ENCODE data around the gene ZEB2. TPM values are rescaled to one million over a fixed set of nuclear protein-coding genes. Genes with fewer than 3 reads are reported as not detected.

ZEB2 gene
- total RNA-seq, 2 donors from 2014 or later, result 22.5 to 58.2 TPM

DNA sequence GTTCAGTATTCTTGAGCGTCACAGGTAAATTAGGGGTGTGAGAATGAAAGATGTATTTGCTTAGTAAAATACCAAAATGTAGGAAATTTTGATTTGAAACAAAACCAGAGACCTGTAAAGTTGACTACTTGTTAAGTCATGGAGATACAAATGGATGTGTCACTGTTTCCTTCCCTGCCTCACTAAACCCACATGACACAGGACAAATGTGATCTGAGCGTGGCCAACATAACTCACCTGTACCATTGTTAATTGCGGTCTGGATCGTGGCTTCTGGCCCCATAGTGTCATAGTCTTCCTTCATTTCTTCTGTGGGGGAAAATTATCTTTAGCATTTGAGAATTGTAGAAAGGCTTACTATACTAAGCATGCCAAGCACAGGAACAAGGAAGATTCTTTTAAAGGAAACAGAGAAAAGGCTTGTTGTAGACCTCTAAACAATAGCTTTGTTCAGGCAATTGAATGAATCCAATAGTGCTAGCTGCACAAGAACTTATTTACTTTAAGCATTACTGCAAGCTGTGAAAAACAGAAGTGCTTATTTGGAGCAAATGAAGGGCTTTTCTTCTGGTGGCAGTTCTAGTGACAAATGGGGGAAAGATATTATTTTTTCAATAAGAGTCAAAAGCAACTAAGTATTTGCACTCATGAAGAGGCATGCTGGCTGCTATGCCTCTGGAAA, 95.2 kb downstream of the ZEB2 start:
- peaks cover 0 to 4% of the 10 kb centered on the region in 2 donors for H3K36me3 Mint-ChIP-seq (ENCODE audit: insufficient read depth in 2 of 2)
- peak; percentile 20 to 32 for DNase-seq
- H3K27me3 Mint-ChIP-seq (ENCODE audit: low read depth), result peaks cover 19% of the 10 kb centered on the region
- H3K4me3 Mint-ChIP-seq, result peak overlapping the region in 1 of 2 donors; percentile 44
- peak; percentile 80 to 91 for ATAC-seq (replicated peaks in 1 of 2)
- H3K27ac Mint-ChIP-seq, result peak overlapping the region; percentile 4
- no peaks in the 10 kb centered on the region for H3K9me3 Mint-ChIP-seq
- H3K4me1 Mint-ChIP-seq (ENCODE audit: low read depth), result peaks cover 28% of the 10 kb centered on the region

DNA sequence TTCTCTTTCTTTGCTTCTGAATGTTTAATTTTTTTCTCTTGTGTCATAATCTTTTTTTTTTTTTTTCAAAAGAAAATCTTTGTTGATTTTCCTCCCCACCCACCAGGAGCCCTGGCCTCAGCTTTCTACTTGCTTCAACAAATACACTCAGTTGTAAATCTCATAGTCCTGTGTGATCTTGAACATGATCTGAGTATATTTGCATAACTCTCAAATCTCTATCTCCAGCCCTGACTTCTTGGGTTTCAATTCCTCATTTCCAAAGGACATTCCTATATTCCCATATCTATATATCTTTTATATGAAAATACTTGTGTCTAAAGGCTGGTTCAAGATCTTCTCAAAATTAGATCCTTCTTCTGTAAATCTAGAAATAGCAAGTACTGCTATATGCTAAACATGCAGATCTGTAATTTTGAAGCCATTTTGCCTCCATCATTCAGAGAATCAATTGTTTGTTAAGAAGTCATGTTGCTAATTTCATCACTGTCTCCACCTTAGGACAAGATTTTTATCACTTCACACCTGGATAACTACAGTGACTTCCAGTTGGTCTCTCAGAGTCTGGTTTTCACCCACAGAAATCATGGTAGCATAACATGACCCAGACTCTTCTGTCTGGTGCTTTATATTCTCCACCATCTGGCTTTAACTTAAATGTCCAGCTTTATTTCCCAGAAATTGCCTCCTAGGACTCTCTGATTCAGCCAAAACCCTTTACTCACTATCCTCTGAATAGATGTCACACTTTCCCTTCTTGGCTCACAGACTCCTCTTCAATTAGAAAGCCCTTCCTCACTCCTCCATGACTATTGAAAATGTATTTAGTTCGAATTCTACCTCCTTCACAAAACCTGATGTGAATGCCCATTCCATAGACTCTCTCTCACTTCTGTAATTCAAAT, 98.1 kb downstream of the ZEB2 start:
- Mint-ChIP-seq H3K9me3 (no peaks in the 10 kb centered on the region), H3K4me3 (no peak overlapping the region), H3K27ac (peak overlapping the region; percentile 5), H3K36me3 (ENCODE audit: insufficient read depth in 2 of 2) (peaks cover 3 to 6% of the 10 kb centered on the region in 2 donors), H3K27me3 (ENCODE audit: low read depth) (peaks cover 19% of the 10 kb centered on the region), H3K4me1 (ENCODE audit: low read depth) (peaks cover 24% of the 10 kb centered on the region)
- no peak for DNase-seq
- no peak for ATAC-seq (replicated peaks in 1 of 2)

DNA sequence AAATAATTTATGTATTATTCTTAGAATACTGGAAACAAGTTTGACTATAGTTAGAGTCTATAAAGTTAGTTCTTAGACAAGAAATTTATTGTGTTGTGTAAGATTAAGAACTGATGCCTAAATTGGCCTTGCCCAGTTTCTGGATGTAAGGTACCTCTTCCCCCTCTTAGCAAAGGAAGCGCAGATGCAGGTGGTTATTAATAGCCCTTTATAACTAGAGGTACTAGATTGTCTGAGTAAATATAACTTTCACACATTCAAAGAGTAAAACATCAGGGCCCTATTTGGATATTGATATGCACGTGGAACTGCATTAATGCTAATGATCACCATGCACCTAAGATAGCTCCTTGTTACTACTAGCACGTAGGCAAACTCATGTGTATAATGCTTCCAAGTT, 100.7 kb downstream of the ZEB2 start:
- ATAC-seq (replicated peaks in 1 of 2), result no peak
- H3K36me3 Mint-ChIP-seq (ENCODE audit: insufficient read depth in 2 of 2), result peaks cover 10 to 14% of the 10 kb centered on the region in 2 donors
- peaks cover 0 to 1% of the 10 kb centered on the region in 2 donors for H3K9me3 Mint-ChIP-seq
- H3K4me1 Mint-ChIP-seq (ENCODE audit: low read depth), result peaks cover 21% of the 10 kb centered on the region
- DNase-seq, result no peak
- H3K4me3 Mint-ChIP-seq, result no peak overlapping the region
- no peak overlapping the region for H3K27ac Mint-ChIP-seq
- peaks cover 18% of the 10 kb centered on the region for H3K27me3 Mint-ChIP-seq (ENCODE audit: low read depth)

DNA sequence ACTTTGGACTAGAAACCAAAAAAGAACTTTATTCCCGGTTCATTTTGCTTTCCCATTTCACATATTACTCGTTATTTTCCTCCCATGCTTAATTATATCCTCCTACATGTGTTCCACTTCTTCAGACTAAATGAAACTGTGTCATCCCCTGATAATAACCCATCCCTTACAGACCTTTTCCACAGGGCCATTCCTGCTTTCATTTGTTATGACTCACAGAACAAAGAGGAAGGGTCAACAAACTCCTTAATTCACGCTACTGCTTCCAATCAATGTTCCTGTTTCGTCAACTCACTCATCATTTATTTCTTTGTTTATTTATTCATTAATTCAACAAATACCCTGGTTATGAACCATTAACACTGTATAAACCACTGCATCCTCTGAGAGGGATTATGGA, 104.5 kb downstream of the ZEB2 start:
- ATAC-seq (replicated peaks in 1 of 2), result no peak
- Mint-ChIP-seq H3K27me3 (ENCODE audit: low read depth) (peaks cover 7% of the 10 kb centered on the region), H3K4me3 (peak overlapping the region; percentile 44 to 45), H3K27ac (peak overlapping the region; percentile 84), H3K4me1 (ENCODE audit: low read depth) (peaks cover 25% of the 10 kb centered on the region), H3K9me3 (peaks cover 0 to 1% of the 10 kb centered on the region in 2 donors), H3K36me3 (ENCODE audit: insufficient read depth in 2 of 2) (peaks cover 11 to 15% of the 10 kb centered on the region in 2 donors)
- no peak for DNase-seq

DNA sequence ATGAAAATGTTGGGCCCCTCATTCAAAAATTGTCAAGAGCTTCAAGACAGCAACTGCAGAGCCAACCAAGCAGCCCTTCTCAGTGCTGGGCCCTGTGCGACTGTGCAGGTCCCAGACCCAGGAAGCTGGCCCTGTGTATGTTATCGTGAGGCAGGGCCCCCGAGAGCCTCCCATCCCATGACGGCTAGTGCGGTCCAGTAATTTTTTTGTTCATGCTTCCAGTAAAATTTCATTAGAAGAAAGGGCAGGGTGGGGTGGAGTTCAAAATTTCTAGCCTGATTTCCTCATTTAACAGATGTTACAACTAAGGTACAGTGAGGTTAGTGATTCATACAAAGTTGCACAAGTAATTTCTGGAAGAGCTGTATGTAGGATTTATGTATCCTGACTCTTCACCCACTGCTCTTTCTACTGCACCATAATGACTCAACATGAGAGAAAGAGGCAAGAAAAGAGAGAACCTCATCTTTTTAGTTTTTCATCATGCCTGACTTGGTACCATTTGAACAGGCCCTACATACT, 105.5 kb downstream of the ZEB2 start:
- peaks cover 5% of the 10 kb centered on the region for H3K27me3 Mint-ChIP-seq (ENCODE audit: low read depth)
- peak overlapping the region; percentile 11 for H3K27ac Mint-ChIP-seq
- peaks cover 25% of the 10 kb centered on the region for H3K4me1 Mint-ChIP-seq (ENCODE audit: low read depth)
- ATAC-seq (replicated peaks in 1 of 2) (peak; percentile 95), DNase-seq (peak; percentile 8 to 23)
- peak overlapping the region; percentile 39 to 67 for H3K4me3 Mint-ChIP-seq
- peaks cover 11 to 15% of the 10 kb centered on the region in 2 donors for H3K36me3 Mint-ChIP-seq (ENCODE audit: insufficient read depth in 2 of 2)
- H3K9me3 Mint-ChIP-seq, result peaks cover 0 to 1% of the 10 kb centered on the region in 2 donors

DNA sequence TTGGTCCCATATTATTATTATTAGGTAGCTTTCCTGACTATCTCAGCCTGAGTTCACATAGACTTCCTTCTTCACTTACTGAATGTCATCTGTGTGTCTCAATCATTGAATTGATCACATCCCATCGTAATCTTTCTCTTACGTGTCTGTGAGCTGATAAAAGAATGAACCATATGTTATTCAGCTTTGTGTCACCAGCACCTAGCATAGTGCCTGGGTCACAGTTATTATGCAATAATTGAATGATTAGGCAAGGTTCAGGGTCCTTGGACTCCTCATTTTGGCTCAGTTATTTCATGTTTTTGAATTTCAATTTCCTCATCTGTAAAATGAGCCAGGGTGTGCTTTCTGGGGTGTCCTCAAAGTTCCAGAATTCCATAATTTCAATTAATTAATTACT, 107.2 kb downstream of the ZEB2 start:
- Mint-ChIP-seq H3K27me3 (ENCODE audit: low read depth) (peaks cover 10% of the 10 kb centered on the region), H3K4me1 (ENCODE audit: low read depth) (peaks cover 25% of the 10 kb centered on the region), H3K4me3 (no peak overlapping the region), H3K9me3 (peaks cover 0 to 1% of the 10 kb centered on the region in 2 donors), H3K27ac (no peak overlapping the region), H3K36me3 (ENCODE audit: insufficient read depth in 2 of 2) (peaks cover 11 to 15% of the 10 kb centered on the region in 2 donors)
- ATAC-seq (replicated peaks in 1 of 2) (no peak), DNase-seq (no peak)

DNA sequence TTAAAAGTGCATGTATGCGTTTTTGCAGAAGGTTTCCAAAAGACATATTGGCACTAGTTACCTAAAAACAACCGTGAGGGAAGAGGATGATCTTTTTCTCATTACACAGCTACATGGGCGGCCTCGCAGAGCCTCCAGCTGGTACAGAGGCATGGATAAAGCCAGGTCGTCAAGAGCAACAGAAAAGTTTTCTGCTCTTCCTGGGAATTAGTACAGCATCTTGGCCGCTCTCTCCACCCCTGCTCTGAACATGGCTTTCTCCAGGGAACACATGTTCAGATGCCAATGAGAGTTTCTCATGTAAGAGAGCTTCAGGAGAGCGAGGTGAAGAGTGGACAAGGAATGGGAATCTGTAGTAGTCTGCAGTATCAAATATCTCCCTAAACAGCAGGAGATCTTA, 108.4 kb downstream of the ZEB2 start:
- H3K4me3 Mint-ChIP-seq, result no peak overlapping the region
- H3K4me1 Mint-ChIP-seq (ENCODE audit: low read depth), result peaks cover 26% of the 10 kb centered on the region
- H3K36me3 Mint-ChIP-seq (ENCODE audit: insufficient read depth in 2 of 2), result peaks cover 8 to 9% of the 10 kb centered on the region in 2 donors
- ATAC-seq (replicated peaks in 1 of 2) (no peak), DNase-seq (no peak)
- peaks cover 0 to 1% of the 10 kb centered on the region in 2 donors for H3K9me3 Mint-ChIP-seq
- H3K27ac Mint-ChIP-seq, result no peak overlapping the region
- peaks cover 6% of the 10 kb centered on the region for H3K27me3 Mint-ChIP-seq (ENCODE audit: low read depth)

DNA sequence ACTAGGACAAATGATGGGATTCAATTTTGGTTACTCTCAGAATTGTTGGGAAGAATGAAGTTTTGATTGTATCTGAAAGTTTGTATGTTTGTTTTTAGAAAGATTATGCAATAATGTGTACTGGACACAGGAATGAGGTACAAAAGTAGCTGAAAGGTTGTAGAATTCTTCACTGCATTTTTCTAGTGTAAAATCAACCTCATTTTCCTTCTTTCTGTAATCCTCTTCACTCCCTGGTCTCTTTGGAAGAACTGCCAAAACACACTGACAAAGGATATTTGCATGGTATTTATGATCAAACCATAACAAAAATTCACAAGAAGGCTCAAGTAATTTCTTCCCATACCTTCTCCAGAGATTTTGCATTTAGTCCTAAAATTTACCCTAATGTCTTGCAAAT, 110.7 kb downstream of the ZEB2 start:
- Mint-ChIP-seq H3K27ac (no peak overlapping the region), H3K9me3 (no peaks in the 10 kb centered on the region), H3K27me3 (ENCODE audit: low read depth) (peaks cover 6% of the 10 kb centered on the region), H3K4me3 (no peak overlapping the region), H3K4me1 (ENCODE audit: low read depth) (peaks cover 16% of the 10 kb centered on the region), H3K36me3 (ENCODE audit: insufficient read depth in 2 of 2) (peaks cover 4 to 5% of the 10 kb centered on the region in 2 donors)
- DNase-seq, result no peak
- no peak for ATAC-seq (replicated peaks in 1 of 2)

DNA sequence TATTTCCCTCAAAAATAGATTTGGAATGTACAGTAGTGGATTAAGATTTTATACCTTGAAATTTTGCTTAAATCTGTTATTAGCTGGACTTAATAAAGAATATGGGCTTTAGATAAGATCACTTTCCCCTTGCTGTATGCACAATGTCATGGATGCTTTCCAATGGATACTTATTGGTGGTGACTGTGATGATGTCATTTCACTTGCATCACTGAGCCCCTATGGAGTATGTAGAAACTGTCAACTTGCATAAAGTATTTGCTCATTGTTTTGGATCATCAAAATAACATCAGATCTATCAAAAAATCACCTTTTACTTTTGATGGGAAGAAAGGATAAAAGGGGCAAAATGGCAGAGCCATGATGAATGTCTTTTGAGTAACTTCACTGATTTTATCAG, 112.7 kb downstream of the ZEB2 start:
- peaks cover 7% of the 10 kb centered on the region for H3K4me1 Mint-ChIP-seq (ENCODE audit: low read depth)
- no peaks in the 10 kb centered on the region for H3K9me3 Mint-ChIP-seq
- H3K4me3 Mint-ChIP-seq, result no peak overlapping the region
- peaks cover 6% of the 10 kb centered on the region for H3K27me3 Mint-ChIP-seq (ENCODE audit: low read depth)
- H3K27ac Mint-ChIP-seq, result no peak overlapping the region
- peaks cover 3 to 5% of the 10 kb centered on the region in 2 donors for H3K36me3 Mint-ChIP-seq (ENCODE audit: insufficient read depth in 2 of 2)
- ATAC-seq (replicated peaks in 1 of 2), result no peak
- no peak for DNase-seq

DNA sequence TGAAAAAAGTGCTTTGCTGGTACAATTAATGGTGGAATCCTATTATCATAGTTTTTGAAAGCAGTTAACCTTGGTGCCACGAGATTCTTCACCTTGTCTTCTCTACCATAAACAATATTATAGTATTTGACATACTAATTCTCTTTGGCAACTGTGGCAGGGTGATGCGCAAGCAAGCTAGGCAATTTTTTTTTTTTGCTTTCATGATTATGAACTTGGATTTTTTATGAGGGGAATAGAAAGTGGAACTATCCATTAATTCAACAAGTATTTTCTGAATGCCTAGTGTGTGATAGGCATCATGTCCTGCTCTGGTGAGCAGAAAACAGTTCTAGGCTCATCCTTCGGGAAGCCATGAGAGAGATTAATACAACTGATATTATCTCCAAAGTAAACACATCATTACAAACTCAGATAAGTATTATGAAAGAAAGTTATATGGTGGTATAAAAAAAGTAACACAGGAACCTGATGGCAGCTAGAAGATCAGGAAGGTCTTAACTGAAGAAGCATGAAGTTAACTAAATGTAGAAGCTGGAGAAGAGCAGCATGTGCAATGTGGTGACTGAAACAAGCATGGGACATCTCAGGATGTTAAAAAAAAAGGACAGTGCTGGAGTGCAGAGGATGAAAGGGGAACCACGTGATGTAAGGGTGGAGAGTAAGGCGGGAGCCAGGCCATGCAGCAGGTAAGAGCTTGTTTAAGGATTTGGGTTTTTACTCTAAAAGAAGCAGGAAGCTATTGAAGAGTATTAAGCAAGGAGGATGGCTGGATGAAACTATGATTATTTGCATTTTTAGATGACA, 113.7 kb downstream of the ZEB2 start:
- no peak for ATAC-seq (replicated peaks in 1 of 2)
- Mint-ChIP-seq H3K4me1 (ENCODE audit: low read depth) (peaks cover 7% of the 10 kb centered on the region), H3K4me3 (peak overlapping the region in 1 of 2 donors; percentile 12), H3K27me3 (ENCODE audit: low read depth) (peaks cover 6% of the 10 kb centered on the region), H3K9me3 (no peaks in the 10 kb centered on the region), H3K36me3 (ENCODE audit: insufficient read depth in 2 of 2) (peaks cover 0 to 7% of the 10 kb centered on the region in 2 donors), H3K27ac (peak overlapping the region; percentile 20)
- no peak for DNase-seq

DNA sequence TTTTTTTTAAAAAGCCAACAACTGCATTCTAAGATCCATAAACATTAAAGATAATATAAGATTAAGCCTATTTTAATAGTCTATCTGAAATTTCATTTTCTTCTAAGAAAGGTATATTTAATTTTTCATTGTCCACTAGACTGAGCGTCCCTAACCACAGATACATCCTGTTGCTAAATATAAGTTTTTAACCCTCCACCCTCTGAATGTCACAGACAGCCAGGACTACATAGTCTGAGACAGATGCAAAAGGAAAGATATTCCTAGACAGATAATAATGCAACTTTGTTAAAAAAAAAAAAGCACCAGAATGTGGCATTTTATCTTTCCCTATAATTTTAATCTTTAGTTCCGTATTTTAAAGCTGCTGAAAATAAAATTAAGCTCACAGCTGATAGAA, 114.6 kb downstream of the ZEB2 start:
- Mint-ChIP-seq H3K36me3 (ENCODE audit: insufficient read depth in 2 of 2) (peaks cover 0 to 7% of the 10 kb centered on the region in 2 donors), H3K9me3 (no peaks in the 10 kb centered on the region), H3K4me1 (ENCODE audit: low read depth) (peaks cover 7% of the 10 kb centered on the region), H3K27me3 (ENCODE audit: low read depth) (peaks cover 6% of the 10 kb centered on the region), H3K4me3 (no peak overlapping the region), H3K27ac (no peak overlapping the region)
- DNase-seq, result no peak
- no peak for ATAC-seq (replicated peaks in 1 of 2)

DNA sequence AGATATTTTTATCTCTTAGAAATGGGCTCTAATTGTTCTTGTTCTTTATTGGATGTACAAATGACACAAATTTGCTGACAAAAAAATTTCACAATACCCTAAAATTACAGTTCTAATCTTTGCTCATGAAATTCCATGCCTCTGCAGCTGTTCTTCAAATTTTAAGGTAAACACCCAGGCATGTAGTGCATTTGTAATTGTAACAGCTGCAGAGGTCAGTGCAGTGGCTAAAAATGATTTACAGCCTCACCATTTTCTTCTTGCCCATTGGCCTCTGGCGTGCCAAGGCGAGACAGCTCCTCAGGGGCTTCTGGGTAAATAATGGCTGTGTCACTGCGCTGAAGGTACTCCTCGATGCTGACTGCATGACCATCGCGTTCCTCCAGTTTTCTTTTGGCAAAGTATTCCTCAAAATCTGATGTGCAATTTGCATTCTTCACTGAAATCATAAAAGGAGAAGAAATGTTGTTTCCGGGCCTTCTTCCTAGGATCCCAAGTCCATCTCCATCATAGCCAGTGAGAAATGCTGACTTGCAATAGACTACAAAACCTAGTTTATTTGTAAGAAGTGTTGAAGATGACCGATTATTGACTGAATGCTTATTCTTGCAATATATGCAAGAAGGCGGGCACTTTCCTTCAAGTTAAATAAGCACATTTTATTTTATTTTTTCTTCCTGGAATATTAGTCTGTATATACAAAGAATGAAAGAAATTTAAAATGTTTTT, 115.2 kb downstream of the ZEB2 start:
- Mint-ChIP-seq H3K27ac (no peak overlapping the region), H3K9me3 (no peaks in the 10 kb centered on the region), H3K4me3 (no peak overlapping the region), H3K36me3 (ENCODE audit: insufficient read depth in 2 of 2) (peaks cover 2 to 7% of the 10 kb centered on the region in 2 donors), H3K4me1 (ENCODE audit: low read depth) (peaks cover 7% of the 10 kb centered on the region), H3K27me3 (ENCODE audit: low read depth) (peaks cover 6% of the 10 kb centered on the region)
- ATAC-seq (replicated peaks in 1 of 2), result no peak
- no peak for DNase-seq

Measured in activated T-cell treated with anti-CD3 and anti-CD28 coated beads, Interleukin-2, amount 50 U/mL, for 72 hours (primary cell).